ENCODE data around the gene MYO9B.
"Not testable (repeated sequence)": the region's sequence is repeated elsewhere in the genome, so short reads cannot be mapped to it uniquely, and the experiment has no call there.

The MYO9B gene

DNA sequence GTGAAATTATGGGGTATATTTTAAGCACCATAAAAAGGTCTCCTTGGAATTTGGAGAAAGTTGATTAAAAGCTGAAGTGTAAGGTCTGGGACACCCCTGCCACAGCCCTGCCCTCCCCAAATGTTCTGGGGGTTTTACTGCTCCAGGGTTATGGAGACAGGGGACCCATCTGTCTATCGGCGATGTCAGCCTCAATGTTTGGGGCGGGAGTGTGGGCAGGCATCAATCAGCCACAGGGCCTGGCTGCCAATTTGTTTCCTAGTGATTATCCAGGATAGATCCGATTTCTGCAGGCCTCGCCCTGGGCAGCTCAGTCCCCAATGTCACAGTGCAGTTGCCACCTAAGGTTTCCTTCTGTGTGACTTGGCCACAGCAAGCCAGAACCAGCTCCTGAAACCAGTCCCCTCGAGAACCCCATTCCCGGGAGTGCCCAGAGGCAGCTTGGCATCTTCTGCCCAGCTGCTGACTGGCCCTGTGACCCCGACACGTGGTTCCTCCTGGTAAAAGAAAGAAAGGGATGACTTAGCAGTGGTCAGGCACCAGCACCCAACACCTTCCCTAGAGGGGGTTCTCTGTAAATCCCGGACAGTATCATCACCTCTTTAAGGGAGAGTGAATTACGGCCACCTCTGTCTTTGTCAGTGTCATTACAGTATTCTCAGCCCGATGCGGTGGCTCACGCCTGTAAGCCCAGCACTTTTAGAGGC lies 41.6 kb downstream of the MYO9B start:
- no peak for DNase-seq

DNA sequence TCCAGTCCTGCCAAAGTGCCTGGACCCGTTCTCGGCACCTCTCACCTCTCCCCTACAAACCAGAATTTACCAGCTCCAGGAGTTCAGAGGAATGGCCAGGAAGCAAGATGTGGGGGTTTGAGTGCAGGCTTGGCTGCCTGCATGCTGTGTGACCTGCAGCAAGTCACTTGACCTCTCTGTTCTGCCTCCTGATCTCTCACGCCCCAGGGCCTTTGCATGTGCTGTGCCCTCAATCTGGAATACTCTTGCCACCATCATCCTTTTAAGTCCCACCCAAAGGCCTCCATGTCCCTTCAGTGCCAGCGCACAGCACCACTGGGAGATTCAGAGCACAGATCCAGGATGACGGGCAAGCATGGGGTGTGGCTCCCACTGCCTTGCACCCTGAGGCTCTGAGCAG lies 43.4 kb downstream of the MYO9B start:
- DNase-seq = no peak

- no peak for DNase-seq
Observed at GRCh38 chr19:17121736-17122293, 46.2 kb downstream of the MYO9B start.

- DNase-seq = no peak
Observed at GRCh38 chr19:17123041-17123440, 47.5 kb downstream of the MYO9B start.

GRCh38 chr19:17124025-17124424 lies 48.4 kb downstream of the MYO9B start:
- no peak for DNase-seq

GRCh38 chr19:17125062-17125727 lies 49.6 kb downstream of the MYO9B start:
- no peak for DNase-seq

- DNase-seq = no peak
Observed at GRCh38 chr19:17125728-17126677, 50.4 kb downstream of the MYO9B start.

- DNase-seq = no peak
Observed at GRCh38 chr19:17127671-17128070, 52.1 kb downstream of the MYO9B start.

GRCh38 chr19:17128403-17128802 lies 52.8 kb downstream of the MYO9B start:
- no peak for DNase-seq

- no peak for DNase-seq
Observed at GRCh38 chr19:17128820-17129219, 53.2 kb downstream of the MYO9B start.

GRCh38 chr19:17129377-17129776 lies 53.8 kb downstream of the MYO9B start:
- no peak for DNase-seq

DNA sequence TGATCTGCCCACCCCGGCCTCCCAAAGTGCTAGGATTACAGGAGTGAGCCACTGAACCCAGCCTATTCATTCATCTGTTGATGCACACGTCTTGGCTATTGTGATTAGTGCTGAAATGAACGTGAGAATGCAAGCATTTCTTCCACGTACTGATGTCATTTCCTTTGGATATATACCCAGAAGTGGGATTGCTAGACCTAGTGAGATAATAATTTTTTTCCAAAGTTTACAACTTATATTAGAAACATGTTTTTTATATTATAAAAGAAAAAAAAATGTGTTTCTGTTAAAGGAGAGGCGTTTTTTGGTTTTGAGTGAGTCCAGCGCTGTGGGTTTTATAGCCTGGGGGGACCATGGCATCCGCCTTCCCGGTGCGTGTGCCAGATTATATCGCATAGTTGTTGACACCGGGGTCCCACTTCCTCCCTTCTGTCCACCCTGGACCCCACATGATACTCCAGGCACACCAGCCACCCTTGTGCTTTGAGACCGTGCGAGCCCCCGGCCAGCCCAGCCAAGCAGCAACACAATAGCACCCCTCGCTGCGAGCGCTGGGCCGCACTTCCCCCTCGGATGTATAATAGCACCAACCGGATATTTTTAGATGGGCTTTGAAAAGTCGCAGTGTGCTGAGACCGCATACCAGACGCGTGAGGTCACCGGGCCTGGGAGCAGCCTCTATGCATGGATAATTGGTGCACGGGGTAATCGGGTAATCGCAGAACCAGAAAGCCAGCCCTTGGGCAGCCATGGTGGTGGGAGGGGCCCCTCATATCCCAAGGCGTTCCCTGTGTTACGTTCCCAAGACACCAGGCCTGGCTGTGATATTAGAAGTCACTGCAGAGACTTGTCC lies 59.6 kb downstream of the MYO9B start:
- peak; percentile 30 for DNase-seq

DNA sequence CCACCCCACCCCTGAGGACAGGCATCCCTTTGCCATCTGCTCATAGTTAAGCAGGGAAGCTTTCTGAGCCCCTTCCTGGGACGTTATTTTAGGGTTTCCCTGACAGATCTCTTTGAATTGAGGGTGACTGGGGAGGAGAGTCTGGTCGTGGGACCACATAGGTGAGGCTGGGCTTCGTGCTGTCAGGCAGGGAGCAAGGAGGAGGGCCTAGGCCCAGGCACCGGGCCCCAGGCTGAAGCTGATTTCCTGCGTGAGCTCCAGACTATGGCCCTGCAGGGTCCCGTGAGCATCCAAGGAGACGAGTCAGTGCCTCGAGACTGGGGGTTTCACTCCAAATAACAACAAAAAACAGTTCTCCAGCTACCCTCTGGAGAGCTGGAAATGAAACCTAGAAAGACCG lies 60.4 kb downstream of the MYO9B start:
- DNase-seq = no peak

DNA sequence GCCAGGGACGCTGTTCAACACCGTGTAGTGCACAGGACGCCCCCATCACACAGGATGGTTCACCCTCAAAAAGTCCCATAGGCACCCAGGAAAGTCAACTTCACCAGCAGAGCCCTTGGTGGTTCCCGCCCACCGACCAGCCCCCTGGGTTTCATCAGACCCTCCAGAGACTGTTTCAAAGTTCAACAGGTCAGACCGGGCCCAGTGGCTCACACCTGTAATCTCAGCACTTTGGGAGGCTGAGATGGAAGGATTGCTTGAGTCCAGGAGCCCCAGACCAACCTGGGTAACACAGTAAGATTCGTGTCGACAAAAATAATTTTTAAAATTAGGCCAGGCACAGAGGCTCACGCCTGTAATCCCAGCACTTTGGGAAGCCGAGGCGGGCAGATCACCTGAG lies 61.0 kb downstream of the MYO9B start:
- DNase-seq = no peak

DNA sequence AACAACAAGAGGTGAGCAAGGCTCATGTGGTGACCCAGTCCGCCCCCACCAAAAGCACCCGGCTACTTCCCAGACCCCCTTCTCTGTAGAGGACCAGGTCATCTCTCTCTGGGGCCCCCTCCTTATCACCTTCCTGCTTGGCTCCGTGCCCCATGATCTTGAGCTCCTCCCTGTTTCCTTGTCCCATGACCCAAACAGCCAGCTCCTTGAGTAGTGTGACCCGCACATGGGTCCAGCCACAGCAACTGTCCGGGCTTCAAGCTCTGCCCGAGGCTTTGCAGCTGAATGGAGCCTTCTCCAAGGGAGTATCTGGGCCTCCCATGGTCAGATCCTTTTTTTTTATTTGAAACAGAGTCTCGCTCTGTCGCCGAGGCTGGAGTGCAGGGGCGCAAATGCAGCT lies 61.8 kb downstream of the MYO9B start:
- no peak for DNase-seq

DNA sequence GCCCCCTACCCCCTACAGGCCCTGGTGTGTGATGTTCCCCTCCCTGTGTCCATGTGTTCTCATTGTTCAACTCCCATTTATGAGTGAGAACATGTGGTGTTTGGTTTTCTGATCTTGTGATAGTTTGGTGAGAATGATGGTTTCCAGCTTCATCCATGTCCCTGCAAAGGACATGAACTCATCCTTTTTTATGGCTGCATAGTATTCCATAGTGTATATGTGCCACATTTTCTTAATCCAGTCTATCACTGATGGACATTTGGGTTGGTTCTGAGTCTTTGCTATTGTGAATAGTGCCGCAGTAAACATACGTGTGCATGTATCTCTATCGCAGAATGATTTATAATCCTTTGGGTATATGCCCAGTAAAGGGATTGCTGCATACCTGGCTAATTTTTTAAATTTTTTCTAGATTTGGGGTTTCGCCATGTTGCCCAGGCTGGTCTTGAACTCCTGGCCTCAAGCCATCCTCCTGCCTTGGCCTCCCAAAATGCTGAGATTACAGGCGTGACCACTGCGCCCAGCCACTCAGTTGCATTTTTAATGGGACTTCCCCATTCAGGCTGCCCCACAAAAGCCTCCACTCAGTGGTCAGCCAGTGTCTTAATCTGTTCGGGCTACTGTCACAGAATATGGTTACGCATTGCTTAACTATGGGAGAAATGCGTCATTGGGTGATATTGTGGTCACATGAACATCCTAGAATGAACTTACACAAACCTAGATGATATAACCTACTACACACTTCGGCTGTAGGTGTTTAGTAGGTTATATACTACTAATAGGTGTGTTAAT lies 62.7 kb downstream of the MYO9B start:
- DNase-seq = not testable (repeated sequence)

GRCh38 chr19:17138937-17139598 lies 63.5 kb downstream of the MYO9B start:
- DNase-seq = peak; percentile 8

GRCh38 chr19:17144771-17145170 lies 69.2 kb downstream of the MYO9B start:
- not testable (repeated sequence) for DNase-seq

DNA sequence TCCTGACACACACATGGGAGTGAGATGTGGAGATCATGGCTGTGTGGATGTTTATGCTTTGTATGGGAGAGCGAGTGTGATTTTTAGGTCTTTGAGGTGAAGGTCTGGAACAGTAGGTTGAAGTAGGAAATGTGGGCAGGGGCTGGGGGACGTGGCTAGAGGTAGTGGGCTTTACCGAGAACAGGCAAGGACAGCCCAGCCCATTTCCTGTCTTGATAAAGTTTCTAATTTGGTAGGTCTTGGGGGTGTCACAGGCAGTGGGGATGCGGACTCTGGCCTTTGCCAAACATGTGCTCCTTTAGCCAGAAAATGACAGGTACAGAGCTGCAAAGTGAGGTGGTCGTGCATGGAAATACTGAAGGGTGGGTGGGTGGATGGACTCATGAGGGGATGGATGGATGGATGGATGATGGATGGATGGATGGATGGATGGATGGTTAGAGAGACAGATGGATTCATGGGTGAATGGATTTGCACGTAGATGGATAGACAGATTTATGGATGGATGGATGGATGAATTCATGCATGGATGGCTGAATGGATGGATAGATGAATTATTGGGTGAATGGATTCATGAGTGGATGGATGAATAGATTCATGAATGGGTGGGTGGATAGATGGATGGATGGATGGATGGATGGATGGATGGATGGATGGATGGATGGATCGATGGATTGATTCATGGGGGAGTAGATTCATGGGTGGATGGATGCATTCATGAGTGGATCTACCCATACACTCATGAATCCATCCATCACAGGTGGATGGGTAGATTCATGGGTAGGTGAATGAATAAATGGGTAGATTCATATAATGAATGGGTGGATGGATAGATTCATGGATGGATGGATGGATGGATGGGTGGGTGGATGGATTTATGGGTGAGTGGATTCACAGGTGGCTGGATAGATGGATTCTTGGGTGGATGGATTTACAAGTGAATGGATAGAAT lies 70.2 kb downstream of the MYO9B start:
- DNase-seq = no peak

DNA sequence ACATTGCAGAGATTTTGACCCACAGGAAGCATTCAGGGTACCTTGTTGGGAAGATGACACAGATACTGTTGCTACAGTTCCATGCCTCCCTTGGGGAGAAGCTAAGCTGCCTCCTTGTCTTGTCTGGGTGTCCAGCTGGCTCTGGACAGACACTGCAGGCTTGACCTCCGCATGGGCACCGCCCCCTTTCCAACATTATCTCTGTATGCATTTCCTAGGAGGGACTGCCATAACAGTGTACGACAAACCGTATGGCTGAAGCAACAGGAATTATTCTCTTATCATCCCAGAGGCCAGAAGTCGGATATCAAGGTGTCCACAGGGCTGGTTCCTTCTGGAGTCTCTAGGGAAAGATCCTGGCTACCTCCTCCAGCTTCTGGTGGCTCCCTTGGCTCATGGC lies 72.6 kb downstream of the MYO9B start:
- no peak for DNase-seq

Measured in NCI-H774 (cell line).